Neuron (in vitro differentiated cells): ENCODE results near the gene ANKS6.

Experiments
- H2AFZ ChIP-seq: one replicate; pipeline ENCODE4 v1.6.1; 2013; ENCODE audit warnings: low read depth, mild to moderate bottlenecking, inconsistent platforms, low read length, moderate library complexity
- H3K27me3 ChIP-seq: one replicate; pipeline ENCODE4 v1.6.1; 2013; ENCODE audit warnings: low read length; ENCODE audit not compliant: insufficient read depth
- H3K36me3 ChIP-seq: one replicate; pipeline ENCODE4 v1.6.1; 2013; ENCODE audit warnings: low read length; ENCODE audit not compliant: insufficient read depth
- H3K4me1 ChIP-seq: one replicate; pipeline ENCODE4 v1.6.1; 2013; ENCODE audit warnings: low read length; ENCODE audit not compliant: insufficient read depth
- H3K4me3 ChIP-seq: 2 replicates; pipeline ENCODE4 v1.5.1; 2013; ENCODE audit warnings: mild to moderate bottlenecking, low read length, moderate library complexity
- H3K9me3 ChIP-seq: one replicate; pipeline ENCODE4 v1.6.1; 2013; ENCODE audit warnings: low read length

The ANKS6 gene

GRCh38 chr9:98796364-98797101 is at the start of gene ANKS6:
Gene ANKS6 (minus strand): TSS chr9:98796555. CDS start chr9:98796491, 64 bp downstream.
- Histone ChIP-seq H2AFZ (peak within 1 kb of the TSS; percentile 94), H3K9me3 (peaks cover 2% of the 10 kb centered on the region), H3K4me1 (peaks cover 13% of the 10 kb centered on the region), H3K36me3 (no peaks in the 10 kb centered on the region), H3K27me3 (no peaks in the 10 kb centered on the region), H3K4me3 (peak within 1 kb of the TSS; percentile 75)

DNA sequence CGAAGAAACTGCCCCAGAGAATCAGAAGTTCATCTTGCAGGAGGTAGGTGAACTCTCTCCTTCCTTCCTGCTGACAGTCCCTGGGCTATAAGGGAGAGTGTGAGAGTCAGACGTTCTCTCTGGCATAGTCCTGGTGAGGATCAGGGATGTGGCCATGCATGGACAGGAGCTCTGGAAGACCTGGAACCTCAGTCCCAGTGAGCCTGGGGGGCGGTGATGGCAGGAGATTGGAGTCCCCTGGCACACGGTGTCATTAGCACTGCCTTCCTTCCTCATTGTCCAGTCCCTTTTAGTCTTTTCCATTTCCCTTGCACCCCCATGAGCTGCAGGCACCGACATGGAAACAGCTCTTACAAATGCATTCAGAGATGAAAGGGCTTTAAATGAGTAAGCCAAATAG is 49.7 kb upstream of the ANKS6 start:
- no peaks in the 10 kb centered on the region for H3K27me3 ChIP-seq
- H3K36me3 ChIP-seq, result no peaks in the 10 kb centered on the region
- H3K9me3 ChIP-seq, result no peaks in the 10 kb centered on the region
- no peak overlapping the region for H2AFZ ChIP-seq
- no peak overlapping the region for H3K4me3 ChIP-seq
- peaks cover 2% of the 10 kb centered on the region for H3K4me1 ChIP-seq

DNA sequence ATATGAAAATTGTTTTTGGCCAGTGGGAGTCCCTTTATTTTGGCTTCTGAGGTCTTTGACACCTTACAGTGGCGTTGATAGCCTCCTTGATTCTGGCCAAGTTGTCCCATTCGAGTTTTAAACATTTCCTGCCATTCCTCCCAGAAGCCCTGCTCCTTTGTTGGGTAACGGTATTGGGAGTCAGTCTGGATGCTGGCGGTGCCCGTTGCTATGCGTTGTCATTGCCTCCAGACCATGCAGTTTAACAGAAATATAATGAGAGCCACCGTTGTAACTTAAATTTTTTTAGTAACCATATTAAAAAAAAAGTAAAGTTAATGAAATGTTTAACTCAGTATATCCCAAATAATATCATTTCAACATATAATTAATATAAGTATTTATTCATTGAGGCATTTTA is 46.2 kb upstream of the ANKS6 start:
- no peaks in the 10 kb centered on the region for H3K27me3 ChIP-seq
- no peak overlapping the region for H3K4me3 ChIP-seq
- H3K9me3 ChIP-seq, result no peaks in the 10 kb centered on the region
- H3K36me3 ChIP-seq, result no peaks in the 10 kb centered on the region
- H3K4me1 ChIP-seq, result no peaks in the 10 kb centered on the region
- no peak overlapping the region for H2AFZ ChIP-seq

GRCh38 chr9:98839724-98840123 is 43.4 kb upstream of the ANKS6 start:
- Histone ChIP-seq H3K4me1 (no peaks in the 10 kb centered on the region), H3K27me3 (no peaks in the 10 kb centered on the region), H3K36me3 (no peaks in the 10 kb centered on the region), H2AFZ (no peak overlapping the region), H3K4me3 (no peak overlapping the region), H3K9me3 (no peaks in the 10 kb centered on the region)

DNA sequence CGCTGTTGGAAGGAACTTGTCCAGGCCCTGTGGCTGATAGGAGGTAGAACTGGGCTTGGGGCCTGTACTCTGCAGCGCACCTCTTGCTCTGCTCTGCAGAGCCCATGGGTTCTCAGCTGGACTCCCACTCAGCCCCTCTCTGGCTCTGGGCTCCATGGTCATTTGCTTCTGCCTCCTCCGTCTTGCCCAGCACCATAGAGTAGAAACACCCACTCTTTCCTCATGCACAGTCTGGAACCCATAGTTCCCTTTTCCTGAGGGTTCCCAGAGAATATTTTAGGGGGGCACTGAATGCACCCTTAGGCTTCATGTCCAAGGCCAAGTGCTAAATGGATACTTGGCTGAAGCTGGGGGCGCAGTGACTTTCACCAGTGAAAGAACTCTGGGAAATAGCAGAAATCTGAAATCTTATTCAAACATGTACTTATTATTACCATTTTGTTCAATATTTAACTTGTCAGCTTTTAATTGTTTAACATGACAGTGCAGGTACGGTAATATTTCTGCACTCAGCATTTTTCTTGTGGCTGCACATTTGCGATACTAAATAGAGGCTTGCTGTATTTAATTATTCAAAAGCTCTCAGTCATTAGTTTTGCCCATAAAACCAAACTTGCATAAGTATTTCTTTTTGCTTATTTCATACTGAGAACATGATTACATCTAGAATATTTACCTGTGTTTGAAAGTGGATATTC is 42.7 kb upstream of the ANKS6 start:
- no peak overlapping the region for H2AFZ ChIP-seq
- H3K27me3 ChIP-seq, result no peaks in the 10 kb centered on the region
- H3K9me3 ChIP-seq, result no peaks in the 10 kb centered on the region
- H3K4me1 ChIP-seq, result no peaks in the 10 kb centered on the region
- H3K4me3 ChIP-seq, result no peak overlapping the region
- no peaks in the 10 kb centered on the region for H3K36me3 ChIP-seq

DNA sequence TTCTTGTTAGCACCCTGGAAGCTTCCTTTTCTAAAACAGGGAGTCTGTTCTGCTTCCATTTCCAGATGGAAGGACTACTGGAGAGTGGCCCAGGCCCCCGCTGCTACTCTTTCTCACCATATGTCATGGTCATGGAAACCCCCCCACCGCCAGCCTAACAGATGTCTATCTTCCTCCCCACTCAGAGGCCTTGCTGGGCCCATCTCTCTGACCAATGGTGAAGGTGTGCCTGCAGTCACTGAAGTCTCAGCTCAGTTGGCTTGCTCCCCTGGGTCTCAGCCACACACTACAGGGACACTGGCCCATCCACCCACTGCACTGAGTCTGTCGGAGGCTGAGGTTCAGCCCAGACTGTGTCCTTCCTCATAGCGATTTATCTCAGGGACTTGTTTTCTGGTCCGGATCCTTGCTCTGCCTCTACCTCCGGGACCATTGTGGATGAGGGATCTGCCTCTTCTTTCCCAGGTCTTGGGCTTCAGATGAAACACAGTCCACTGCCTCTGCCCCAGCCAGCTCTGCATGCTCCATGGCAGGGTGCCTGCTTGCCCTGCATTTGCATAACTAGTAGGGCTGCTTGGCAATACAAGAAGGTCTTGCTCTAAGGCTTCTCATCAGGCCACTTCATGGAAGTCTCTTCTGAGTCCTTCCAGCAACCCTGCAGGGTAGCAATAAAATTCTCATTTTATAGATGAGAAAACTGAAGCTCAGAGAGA is 42.0 kb upstream of the ANKS6 start:
- Histone ChIP-seq H2AFZ (no peak overlapping the region), H3K27me3 (no peaks in the 10 kb centered on the region), H3K4me1 (no peaks in the 10 kb centered on the region), H3K9me3 (no peaks in the 10 kb centered on the region), H3K36me3 (no peaks in the 10 kb centered on the region), H3K4me3 (no peak overlapping the region)

GRCh38 chr9:98837516-98837915 is 41.2 kb upstream of the ANKS6 start:
- no peaks in the 10 kb centered on the region for H3K27me3 ChIP-seq
- H3K4me1 ChIP-seq, result no peaks in the 10 kb centered on the region

GRCh38 chr9:98836206-98836605 is 39.9 kb upstream of the ANKS6 start:
- Histone ChIP-seq H3K27me3 (no peaks in the 10 kb centered on the region), H2AFZ (no peak overlapping the region), H3K9me3 (no peaks in the 10 kb centered on the region), H3K4me3 (no peak overlapping the region), H3K4me1 (no peaks in the 10 kb centered on the region), H3K36me3 (no peaks in the 10 kb centered on the region)

More at GRCh38 chr9:98837516-98837915, 41.2 kb upstream of the ANKS6 start:
- Histone ChIP-seq H2AFZ (no peak overlapping the region), H3K36me3 (no peaks in the 10 kb centered on the region), H3K9me3 (no peaks in the 10 kb centered on the region), H3K4me3 (no peak overlapping the region)

GRCh38 chr9:98834386-98834785 is 38.0 kb upstream of the ANKS6 start:
- Histone ChIP-seq H3K9me3 (no peaks in the 10 kb centered on the region), H2AFZ (no peak overlapping the region), H3K4me1 (no peaks in the 10 kb centered on the region), H3K27me3 (no peaks in the 10 kb centered on the region), H3K4me3 (no peak overlapping the region), H3K36me3 (no peaks in the 10 kb centered on the region)

- Histone ChIP-seq H3K9me3 (no peaks in the 10 kb centered on the region), H3K27me3 (no peaks in the 10 kb centered on the region), H3K36me3 (no peaks in the 10 kb centered on the region), H2AFZ (no peak overlapping the region), H3K4me3 (no peak overlapping the region), H3K4me1 (no peaks in the 10 kb centered on the region)
Observed at GRCh38 chr9:98833090-98833956, 37.0 kb upstream of the ANKS6 start.

DNA sequence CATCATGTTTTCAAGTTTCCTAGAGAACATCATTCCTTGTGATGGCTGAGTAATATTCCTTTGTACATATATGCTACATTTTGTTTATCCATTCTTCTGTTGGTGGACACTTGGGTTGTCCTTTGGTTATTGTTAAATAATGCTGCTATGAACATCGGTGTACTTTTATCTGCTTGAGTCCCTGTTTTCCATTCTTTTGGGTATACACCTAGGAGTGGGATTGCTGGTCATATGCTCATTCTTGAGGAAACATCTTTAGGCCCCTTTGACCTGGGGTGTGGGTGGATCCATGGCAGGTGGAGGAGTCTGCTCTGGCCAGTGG is 36.4 kb upstream of the ANKS6 start:
- Histone ChIP-seq H3K27me3 (no peaks in the 10 kb centered on the region), H3K9me3 (no peaks in the 10 kb centered on the region), H3K4me1 (no peaks in the 10 kb centered on the region), H3K4me3 (no peak overlapping the region), H2AFZ (no peak overlapping the region), H3K36me3 (no peaks in the 10 kb centered on the region)

GRCh38 chr9:98831696-98832095 is 35.3 kb upstream of the ANKS6 start:
- no peaks in the 10 kb centered on the region for H3K9me3 ChIP-seq
- no peaks in the 10 kb centered on the region for H3K27me3 ChIP-seq
- H2AFZ ChIP-seq, result no peak overlapping the region
- H3K4me3 ChIP-seq, result no peak overlapping the region
- no peaks in the 10 kb centered on the region for H3K36me3 ChIP-seq
- H3K4me1 ChIP-seq, result no peaks in the 10 kb centered on the region

- H3K27me3 ChIP-seq, result no peaks in the 10 kb centered on the region
Observed at GRCh38 chr9:98830554-98830953, 34.2 kb upstream of the ANKS6 start.

More at GRCh38 chr9:98830554-98830953, 34.2 kb upstream of the ANKS6 start:
- no peaks in the 10 kb centered on the region for H3K9me3 ChIP-seq
- no peak overlapping the region for H3K4me3 ChIP-seq
- H2AFZ ChIP-seq, result no peak overlapping the region
- no peaks in the 10 kb centered on the region for H3K4me1 ChIP-seq
- no peaks in the 10 kb centered on the region for H3K36me3 ChIP-seq
